Left ventricle myocardium inferior (tissue), 1 donor: ENCODE data around the gene ALOX5. TPM values are rescaled to one million over a fixed set of nuclear protein-coding genes. Genes with fewer than 3 reads are reported as not detected.

ENCODE experiments used
- DNase-seq: peaks from one replicate; pipeline ENCODE4 v3.0.0-alpha.2; 2020
- H3K27ac ChIP-seq: fragments of 200-600 bp; replicated peaks from 2 replicates; pipeline ENCODE4 v1.8.0; 2021
- H3K27me3 ChIP-seq: fragments of 200-600 bp; 2 replicates; pipeline ENCODE4 v1.8.0; 2021; ENCODE audit warnings: low read depth
- H3K36me3 ChIP-seq: fragments of 200-600 bp; 2 replicates; pipeline ENCODE4 v1.8.0; 2021
- H3K4me1 ChIP-seq: fragments of 200-600 bp; 2 replicates; pipeline ENCODE4 v1.8.0; 2021
- H3K4me3 ChIP-seq: fragments of 200-600 bp; 2 replicates; pipeline ENCODE4 v1.8.0; 2021; ENCODE audit warnings: mild to moderate bottlenecking, moderate library complexity
- H3K9me3 ChIP-seq: fragments of 200-600 bp; replicated peaks from 2 replicates; pipeline ENCODE4 v1.8.0; 2021
- CTCF ChIP-seq: fragments of 200-600 bp; IDR thresholded peaks from 2 replicates; pipeline ENCODE4 v1.8.0; 2021; ENCODE audit warnings: antibody characterized with exemption, mild to moderate bottlenecking, borderline replicate concordance
- intact Hi-C: fragments of 100-400 bp; cut with micrococcal nuclease; formaldehyde crosslinking; loops from one replicate; pipeline ENCODE4 v1.11.0; 2022
- total RNA-seq: library from RNA; stranded (reverse); fragmentation: NEBNext Ultra II Directional; extraction: Animal tissue kit (Norgen Biotek cat#: 25700); gene quantifications from one replicate; pipeline ENCODE4 v1.2.1, GENCODE V29; 2021
- donor health status: DM: no; HTN: yes; CAD: no; lungs with severe emphysema.

ALOX5 gene
- total RNA-seq, 1 donor from 2014 or later: 3.2 TPM

- Histone ChIP-seq H3K27me3 (peaks cover 14% of the 10 kb centered on the region), H3K36me3 (no peaks in the 10 kb centered on the region), H3K4me3 (no peak overlapping the region), H3K27ac (no peak overlapping the region), H3K4me1 (no peaks in the 10 kb centered on the region), H3K9me3 (peaks cover 10% of the 10 kb centered on the region)
- no peak for TF ChIP-seq CTCF
- DNase-seq: no peak
- intact Hi-C loops: no loop called here
These were observed 25.1 kb downstream of the ALOX5 start for GRCh38 chr10:45399113-45399512.

- no peak overlapping the region for H3K27ac ChIP-seq
- no peak for TF ChIP-seq CTCF
- H3K27me3 ChIP-seq: peaks cover 30% of the 10 kb centered on the region
- H3K36me3 ChIP-seq: no peaks in the 10 kb centered on the region
- intact Hi-C loops: no loop called here
- no peaks in the 10 kb centered on the region for H3K9me3 ChIP-seq
- H3K4me3 ChIP-seq: no peak overlapping the region
- DNase-seq: no peak
- H3K4me1 ChIP-seq: no peaks in the 10 kb centered on the region
These were observed 29.1 kb downstream of the ALOX5 start for GRCh38 chr10:45403151-45403550.

GRCh38 chr10:45404087-45404769 lies 30.2 kb downstream of the ALOX5 start:
- DNase-seq: no peak
- Histone ChIP-seq H3K4me1 (no peaks in the 10 kb centered on the region), H3K9me3 (no peaks in the 10 kb centered on the region), H3K36me3 (no peaks in the 10 kb centered on the region), H3K27ac (no peak overlapping the region), H3K27me3 (peaks cover 38% of the 10 kb centered on the region), H3K4me3 (no peak overlapping the region)
- TF ChIP-seq CTCF: no peak
- intact Hi-C loops: no loop called here

- no peaks in the 10 kb centered on the region for H3K36me3 ChIP-seq
- H3K27ac ChIP-seq: no peak overlapping the region
- peaks cover 42% of the 10 kb centered on the region for H3K27me3 ChIP-seq
- no peak for DNase-seq
- no peak overlapping the region for H3K4me3 ChIP-seq
- TF ChIP-seq CTCF: no peak
- H3K9me3 ChIP-seq: no peaks in the 10 kb centered on the region
- no peaks in the 10 kb centered on the region for H3K4me1 ChIP-seq
- intact Hi-C loops: no loop called here
These were observed 30.7 kb downstream of the ALOX5 start for GRCh38 chr10:45404770-45405120.

- Histone ChIP-seq H3K27ac (no peak overlapping the region), H3K4me3 (no peak overlapping the region), H3K36me3 (no peaks in the 10 kb centered on the region), H3K27me3 (peaks cover 31% of the 10 kb centered on the region), H3K4me1 (no peaks in the 10 kb centered on the region), H3K9me3 (no peaks in the 10 kb centered on the region)
- DNase-seq: no peak
- intact Hi-C loops: no loop called here
- TF ChIP-seq CTCF: no peak
These were observed 33.5 kb downstream of the ALOX5 start for GRCh38 chr10:45407542-45407941.
